PC-3 (cell line): ENCODE data around the gene SF3A1. TPM values are rescaled to one million over a fixed set of nuclear protein-coding genes. Genes with fewer than 3 reads are reported as not detected.
A peak's percentile ranks its signal among the peaks of the same experiment; 100 is the strongest.

Source experiments
- ATAC-seq: fragments of 200-7000 bp; cut with Tn5 transposase; 2 replicates; pipeline ENCODE4 v1.9.1; 2020; ENCODE audit warnings: mild to moderate bottlenecking, moderate library complexity
- BruUV-seq: library from RNA; stranded (reverse); fragments of 400-500 nt; replicated peaks from 2 replicates; lab custom pipeline; 2021; lab: Mats Ljungman, UMichigan
- CTCF ChIA-PET: fragments of 300-600 bp; sonication (Branson Sonifier 250); formaldehyde crosslinking; loops from one replicate; lab custom pipeline; 2022; ENCODE audit warnings: antibody characterized with exemption; lab: Charles Lee
- POLR2A ChIA-PET: fragments of 300-600 bp; sonication (Branson Sonifier 250); formaldehyde crosslinking; loops from one replicate; lab custom pipeline; 2022; ENCODE audit warnings: antibody characterized with exemption; ENCODE audit not compliant: unreplicated experiment; lab: Charles Lee
- DNase-seq: peaks from one replicate; pipeline ENCODE4 v3.0.0-alpha.2; 2015
- H2AFZ ChIP-seq: fragments of 300-600 bp; sonication (generic); 2 replicates; pipeline ENCODE4 v1.6.0; 2016; ENCODE audit warnings: antibody characterized with exemption, low read length
- H3F3A ChIP-seq: fragments of 300-600 bp; sonication (generic); one replicate; pipeline ENCODE4 v1.6.0; 2017; ENCODE audit warnings: antibody characterized with exemption, low read length, control low read depth, mild to moderate bottlenecking; ENCODE audit not compliant: unreplicated experiment
- H3K27ac ChIP-seq: fragments of 300-600 bp; sonication (generic); 2 replicates; pipeline ENCODE4 v1.5.1; 2016; ENCODE audit warnings: mild to moderate bottlenecking, low read length
- H3K27me3 ChIP-seq: fragments of 300-600 bp; sonication (generic); 2 replicates; pipeline ENCODE4 v1.6.1; 2016; ENCODE audit warnings: low read length, mixed read lengths
- H3K36me3 ChIP-seq: fragments of 300-600 bp; sonication (generic); 2 replicates; pipeline ENCODE4 v1.6.1; 2016; ENCODE audit warnings: low read depth, mixed run types, low read length, mixed read lengths
- H3K4me1 ChIP-seq: fragments of 300-600 bp; sonication (generic); 2 replicates; pipeline ENCODE4 v1.5.1; 2016; ENCODE audit warnings: low read length; ENCODE audit not compliant: insufficient read depth
- H3K4me2 ChIP-seq: fragments of 300-600 bp; sonication (generic); 2 replicates; pipeline ENCODE4 v1.6.0; 2016; ENCODE audit warnings: low read length
- H3K4me3 ChIP-seq: fragments of 300-600 bp; sonication (generic); 2 replicates; pipeline ENCODE4 v1.5.1; 2016; ENCODE audit warnings: mild to moderate bottlenecking, low read length, mixed read lengths
- H3K79me2 ChIP-seq: fragments of 300-600 bp; sonication (generic); 2 replicates; pipeline ENCODE4 v1.6.1; 2017; ENCODE audit warnings: low read length, mixed read lengths
- H3K9ac ChIP-seq: fragments of 300-600 bp; sonication (generic); 2 replicates; pipeline ENCODE4 v1.6.0; 2016; ENCODE audit warnings: mild to moderate bottlenecking, low read length
- H3K9me2 ChIP-seq: fragments of 300-600 bp; sonication (generic); replicated peaks from 2 replicates; pipeline ENCODE4 v1.6.1; 2016; ENCODE audit warnings: mixed run types, low read length, mixed read lengths
- H3K9me3 ChIP-seq: fragments of 300-600 bp; sonication (generic); 2 replicates; pipeline ENCODE4 v1.6.1; 2016; ENCODE audit warnings: low read length, mixed read lengths
- H4K20me1 ChIP-seq: fragments of 300-600 bp; sonication (generic); 2 replicates; pipeline ENCODE4 v1.6.1; 2016; ENCODE audit warnings: low read length, mixed read lengths
- CTCF ChIP-seq: fragments of 300-600 bp; sonication (generic); conservative IDR thresholded peaks from 2 replicates; pipeline ENCODE4 v1.5.1; 2017; ENCODE audit warnings: antibody characterized with exemption, low read depth, mild to moderate bottlenecking, low read length
- EZH2 ChIP-seq: fragments of 300-600 bp; sonication (generic); IDR thresholded peaks from one replicate; pipeline ENCODE4 v1.6.1; 2017; ENCODE audit warnings: antibody characterized with exemption, mild to moderate bottlenecking, low read length; ENCODE audit not compliant: unreplicated experiment
- EZH2phosphoT487 ChIP-seq: fragments of 300-600 bp; sonication (generic); IDR thresholded peaks from 2 replicates; pipeline ENCODE4 v1.6.1; 2018; ENCODE audit warnings: mild to moderate bottlenecking, antibody characterized with exemption, low read length, borderline replicate concordance
- intact Hi-C: fragments of 100-400 bp; cut with micrococcal nuclease; formaldehyde crosslinking; loops from 2 replicates; pipeline ENCODE4 v1.9.0; 2023
- total RNA-seq: library from RNA; depleted of rRNA; stranded (reverse); fragments of >200 nt; gene quantifications from 2 replicates; pipeline ENCODE4 v1.2.3, GENCODE V29; 2014

The SF3A1 gene
- total RNA-seq, 1 experiment from 2014 or later, result 59.2 TPM

GRCh38 chr22:30289980-30290313 lies 66.7 kb downstream of the SF3A1 start:
- Histone ChIP-seq H3K9me3 (no peaks in the 10 kb centered on the region), H3K27me3 (no peaks in the 10 kb centered on the region), H3K27ac (no peak overlapping the region), H4K20me1 (no peaks in the 10 kb centered on the region), H3K4me3 (peak overlapping the region; percentile 79; the same call in 1 of the 2 replicates), H2AFZ (no peak overlapping the region), H3K9ac (no peak overlapping the region), H3K36me3 (peaks cover 3% of the 10 kb centered on the region; the same call in 1 of the 2 replicates), H3K79me2 (0 out of 2 replicates have a peak, but pooled peaks cover 3% of the 10 kb centered on the region), H3K4me2 (peak overlapping the region; percentile 67), H3K9me2 (no peaks in the 10 kb centered on the region), H3K4me1 (peaks cover 25% of the 10 kb centered on the region), H3F3A (no peaks in the 10 kb centered on the region)
- POLR2A ChIA-PET, result interaction anchor here (0.6 kb wide), 1 partner anchor 37 kb away, joined by 8 read pairs; the partner anchor contains the start of gene TBC1D10A
- TF ChIP-seq EZH2phosphoT487, result no peak
- no peak for TF ChIP-seq EZH2
- no peak for TF ChIP-seq CTCF
- ATAC-seq, result no peak
- DNase-seq, result no peak
- CTCF ChIA-PET, result interaction anchor here (1.6 kb wide), 1 partner anchor 97 kb away, joined by 7 read pairs; the partner anchor contains the start of gene RNF215
- intact Hi-C loops, result loop anchor here (5.0 kb wide), 1 partner anchor 37 kb away; the partner anchor contains the start of gene TBC1D10A
- no TSS peak for BruUV-seq

GRCh38 chr22:30289141-30289979 lies 67.3 kb downstream of the SF3A1 start, which contains the start of gene CASTOR1:
Gene CASTOR1 (minus strand): TSS chr22:30289505. CDS start chr22:30289497, 8 bp downstream.
- intact Hi-C loops, result loop anchor here (5.0 kb wide), 1 partner anchor 38 kb away; the partner anchor contains the start of gene TBC1D10A
- H3K9me2 ChIP-seq, result no peaks in the 10 kb centered on the region
- H3K9me3 ChIP-seq, result no peaks in the 10 kb centered on the region
- ChIA-PET POLR2A (interaction anchor here (0.5 to 0.7 kb wide), 3 partner anchors 34 to 473 kb away, joined by 7 to 8 read pairs (median 7); partner anchors contain the start of gene TBC1D10A), CTCF (interaction anchor here (1.6 to 2.2 kb wide), 2 partner anchors 38 to 98 kb away, joined by 7 to 33 read pairs; partner anchors contain the start of genes RNF215 and TBC1D10A)
- ATAC-seq (peak; percentile 77), DNase-seq (peak; percentile 95)
- TF ChIP-seq EZH2 (no peak), CTCF (no peak), EZH2phosphoT487 (no peak)
- H2AFZ ChIP-seq, result peak within 1 kb of the TSS; percentile 64; the same call in 1 of the 2 replicates
- no peaks in the 10 kb centered on the region for H3F3A ChIP-seq
- H3K27ac ChIP-seq, result peak within 1 kb of the TSS; percentile 37; the same call in 1 of the 2 replicates
- peaks cover 25% of the 10 kb centered on the region for H3K4me1 ChIP-seq
- no peaks in the 10 kb centered on the region for H4K20me1 ChIP-seq
- H3K36me3 ChIP-seq, result peaks cover 3% of the 10 kb centered on the region; the same call in 1 of the 2 replicates
- H3K9ac ChIP-seq, result peak within 1 kb of the TSS; percentile 72
- H3K79me2 ChIP-seq, result 0 out of 2 replicates have a peak, but pooled peaks cover 3% of the 10 kb centered on the region
- no peaks in the 10 kb centered on the region for H3K27me3 ChIP-seq
- peak within 1 kb of the TSS; percentile 79 for H3K4me3 ChIP-seq
- BruUV-seq, result no TSS peak
- peak within 1 kb of the TSS; percentile 96 for H3K4me2 ChIP-seq
